Activated T-cell treated with anti-CD3 and anti-CD28 coated beads, Interleukin-2, amount 50 U/mL, for 1 hour (primary cell): ENCODE measurements around the gene FOXP4.

Experiments used
- DNase-seq: peaks from one replicate; pipeline ENCODE4 v3.0.0-alpha.2; 2020

Gene FOXP4

GRCh38 chr6:41566961-41567360 lies 20.8 kb downstream of the FOXP4 start:
- DNase-seq, result no peak

GRCh38 chr6:41567684-41568083 lies 21.5 kb downstream of the FOXP4 start:
- no peak for DNase-seq

GRCh38 chr6:41568202-41568584 lies 22.0 kb downstream of the FOXP4 start:
- no peak for DNase-seq

- no peak for DNase-seq
Measured at GRCh38 chr6:41568585-41569384, 22.6 kb downstream of the FOXP4 start.

- DNase-seq, result no peak
Measured at GRCh38 chr6:41570259-41570615, 24.1 kb downstream of the FOXP4 start.

GRCh38 chr6:41571021-41571780 lies 25.0 kb downstream of the FOXP4 start:
- DNase-seq, result no peak

- no peak for DNase-seq
Measured at GRCh38 chr6:41572613-41573012, 26.4 kb downstream of the FOXP4 start.

- no peak for DNase-seq
Measured at GRCh38 chr6:41573276-41573675, 27.1 kb downstream of the FOXP4 start.

GRCh38 chr6:41573985-41574384 lies 27.8 kb downstream of the FOXP4 start:
- DNase-seq, result no peak

GRCh38 chr6:41575598-41575997 lies 29.4 kb downstream of the FOXP4 start:
- DNase-seq, result no peak

- DNase-seq, result no peak
Measured at GRCh38 chr6:41576667-41577066, 30.5 kb downstream of the FOXP4 start.

GRCh38 chr6:41577356-41578216 lies 31.4 kb downstream of the FOXP4 start:
- DNase-seq, result no peak

- DNase-seq, result no peak
Measured at GRCh38 chr6:41578217-41579087, 32.3 kb downstream of the FOXP4 start.

- DNase-seq, result no peak
Measured at GRCh38 chr6:41579088-41579610, 33.0 kb downstream of the FOXP4 start.

GRCh38 chr6:41580690-41581089 lies 34.5 kb downstream of the FOXP4 start:
- no peak for DNase-seq

GRCh38 chr6:41581381-41581991 lies 35.3 kb downstream of the FOXP4 start:
- no peak for DNase-seq

- DNase-seq, result no peak
Measured at GRCh38 chr6:41582540-41582939, 36.4 kb downstream of the FOXP4 start.

GRCh38 chr6:41583565-41583964 lies 37.4 kb downstream of the FOXP4 start:
- no peak for DNase-seq

- DNase-seq, result no peak
Measured at GRCh38 chr6:41584205-41584604, 38.0 kb downstream of the FOXP4 start.

GRCh38 chr6:41584668-41585205 lies 38.6 kb downstream of the FOXP4 start:
- DNase-seq, result no peak

GRCh38 chr6:41585605-41586004 lies 39.4 kb downstream of the FOXP4 start:
- no peak for DNase-seq
